Measurements from ENCODE around the gene MAN2A2.

DNA sequence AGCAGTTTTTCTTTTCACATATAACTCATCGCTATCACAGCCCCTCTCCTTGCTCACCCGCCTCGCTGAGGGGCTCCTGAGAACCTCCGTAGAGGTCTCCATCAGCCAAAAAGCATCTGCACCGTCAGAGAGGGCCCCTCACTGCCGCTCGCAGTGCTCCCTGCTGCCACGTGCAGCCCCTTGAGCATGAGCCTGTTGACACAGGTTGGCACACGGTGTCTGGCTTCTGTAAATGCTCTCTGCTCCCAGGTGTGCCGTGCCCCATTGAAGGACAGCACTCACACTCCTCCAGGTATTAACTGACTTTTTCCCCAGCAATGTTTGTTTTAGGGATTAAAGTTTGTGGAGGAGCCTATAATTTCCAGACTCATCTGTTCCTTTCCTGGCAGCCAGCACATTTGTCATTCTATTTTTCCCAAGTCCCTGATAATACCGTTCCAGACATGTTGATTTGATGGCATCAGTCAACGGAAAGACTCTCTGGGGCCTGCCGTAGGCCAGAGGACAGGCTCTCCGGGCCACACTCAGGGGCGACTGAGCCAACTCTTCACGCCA is 36.9 kb upstream of the MAN2A2 start:
- TF ChIP-seq RBM39 (optimal IDR thresholded peaks at IDR 0.05; ENCODE audit: low read depth, low read length) = no peak
- TF ChIP-seq ZBTB33 (CRISPR knock-in tag; IDR thresholded peaks at IDR 0.05) = no peak
